KBM-7 (cell line): Measurements from ENCODE around the gene OR4D1.
"Not testable (repeated sequence)": the region's sequence is repeated elsewhere in the genome, so short reads cannot be mapped to it uniquely, and the experiment has no call there.

Experiments
- DNase-seq: peaks from one replicate; pipeline ENCODE4 v3.0.0-alpha.2; 2015
- in situ Hi-C: fragments of 300-500 bp; cut with MboI; formaldehyde crosslinking; loops from 2 replicates; pipeline ENCODE4 v1.14.3; 2020; ENCODE audit warnings: low sequenced_read_pairs, low pct_unique_long_range_greater_than_20kb, mixed read lengths

The OR4D1 gene

DNA sequence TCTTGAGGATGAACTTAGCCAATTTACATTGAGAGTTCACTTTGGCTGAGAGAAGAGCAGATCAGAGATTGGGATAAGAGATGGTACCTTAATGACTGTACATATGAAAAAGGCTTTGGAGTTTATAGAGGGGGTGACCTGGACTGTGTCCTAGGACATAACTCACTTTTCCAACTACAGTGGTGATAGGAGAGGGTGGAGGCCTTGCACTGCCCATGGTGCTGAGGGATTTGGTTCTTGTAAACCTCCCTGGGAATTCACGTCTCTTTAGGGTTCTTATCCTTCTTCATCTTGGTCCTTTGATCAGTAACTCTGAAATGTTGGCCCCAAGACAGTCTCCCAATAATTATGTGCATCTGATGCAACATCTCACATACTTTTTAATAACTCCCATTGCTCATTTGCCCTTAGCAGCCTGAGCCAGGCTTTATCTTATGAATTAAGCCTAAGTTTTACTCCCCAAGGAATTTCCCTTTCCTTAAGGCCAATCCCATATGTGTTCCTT, at the start of gene OR4D1:
Gene OR4D1, plus strand, starts transcription at position 455 of the 505 bp plus-strand sequence. CDS start 6,770 bp downstream, outside the sequence.
- DNase-seq: no peak
- in situ Hi-C loops: no loop called here

DNA sequence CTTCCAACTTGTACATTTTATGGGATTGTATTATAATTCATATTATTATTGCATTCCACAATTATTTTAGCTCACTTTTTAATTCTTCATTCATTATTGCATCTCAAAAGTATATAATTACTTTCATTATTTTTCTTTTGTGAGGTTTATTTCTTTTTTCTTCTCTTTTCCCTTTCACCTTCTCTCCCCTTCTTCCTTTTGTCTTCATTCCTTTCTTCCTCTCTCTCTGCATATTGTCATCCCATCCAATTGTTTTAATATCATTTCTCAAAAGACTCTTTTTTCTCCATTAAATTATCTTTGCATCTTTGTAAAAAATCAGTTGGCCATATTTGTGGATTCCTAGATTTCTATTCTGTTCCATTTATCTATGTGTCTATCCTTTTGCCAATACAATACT, 47.7 kb upstream of the OR4D1 start:
- in situ Hi-C loops: loop anchor here (25.0 kb wide), 2 partner anchors 238 to 963 kb away; partner anchors contain the start of gene MRPS23
- no peak for DNase-seq

DNA sequence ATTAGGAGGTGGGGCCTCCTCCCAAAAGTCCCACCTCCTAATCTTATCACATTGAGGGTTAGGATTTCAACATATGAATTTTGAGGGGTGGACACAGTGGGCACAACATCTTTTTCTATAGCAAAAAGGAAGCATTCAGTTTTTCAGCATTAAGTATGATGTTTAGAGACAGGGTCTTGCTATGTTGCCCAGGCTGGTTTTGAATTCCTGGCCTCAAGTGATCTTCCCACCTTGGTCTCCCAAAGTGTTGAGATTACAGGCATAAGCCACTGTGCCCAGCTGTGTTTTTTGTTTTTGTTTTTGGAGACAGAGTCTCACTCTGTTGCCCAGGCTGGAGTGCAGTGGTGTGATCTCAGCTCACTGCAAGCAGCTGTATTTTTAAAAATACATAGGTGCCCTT, 46.3 kb upstream of the OR4D1 start:
- in situ Hi-C loops: loop anchor here (25.0 kb wide), 2 partner anchors 240 to 965 kb away; partner anchors contain the start of gene MRPS23
- not testable (repeated sequence) for DNase-seq

DNA sequence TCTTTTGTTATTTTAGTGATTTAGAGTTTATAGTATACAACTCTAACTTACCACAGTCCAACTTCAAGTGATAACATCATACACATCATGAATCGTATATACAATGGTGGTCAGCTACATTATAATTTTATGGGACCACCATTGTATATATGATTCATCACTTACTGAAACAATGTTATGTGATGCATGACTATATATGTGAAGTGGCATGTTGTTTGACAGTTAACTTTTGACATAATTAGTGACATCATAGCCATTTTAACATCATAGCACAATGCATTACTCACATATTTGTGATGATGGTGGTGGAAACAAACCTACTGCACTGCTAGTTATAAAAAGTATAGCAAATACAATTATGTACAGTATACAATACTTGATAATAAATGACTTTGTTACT, 43.1 kb upstream of the OR4D1 start:
- in situ Hi-C loops: loop anchor here (25.0 kb wide), 2 partner anchors 243 to 968 kb away; partner anchors contain the start of gene MRPS23
- DNase-seq: no peak

DNA sequence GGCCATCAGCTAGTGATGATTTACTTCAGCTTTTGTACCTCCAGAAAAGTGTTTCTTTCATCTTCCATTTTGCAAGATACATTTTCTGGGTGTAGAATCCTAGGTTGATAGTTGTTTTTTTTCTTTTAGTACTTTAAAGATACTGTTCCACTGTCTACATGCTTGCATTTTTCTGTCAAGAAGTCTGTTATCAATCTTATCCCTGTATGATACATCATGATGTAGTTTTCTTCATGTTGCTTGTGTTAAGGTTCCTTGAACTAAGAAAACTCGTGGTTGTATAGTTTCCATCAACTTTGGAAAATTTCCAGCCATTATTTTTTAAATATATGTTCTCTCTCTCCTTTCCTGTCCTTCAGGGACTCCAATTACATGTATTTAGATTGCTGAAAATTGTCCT, 40.9 kb upstream of the OR4D1 start:
- in situ Hi-C loops: loop anchor here (25.0 kb wide), 2 partner anchors 245 to 970 kb away; partner anchors contain the start of gene MRPS23

DNA sequence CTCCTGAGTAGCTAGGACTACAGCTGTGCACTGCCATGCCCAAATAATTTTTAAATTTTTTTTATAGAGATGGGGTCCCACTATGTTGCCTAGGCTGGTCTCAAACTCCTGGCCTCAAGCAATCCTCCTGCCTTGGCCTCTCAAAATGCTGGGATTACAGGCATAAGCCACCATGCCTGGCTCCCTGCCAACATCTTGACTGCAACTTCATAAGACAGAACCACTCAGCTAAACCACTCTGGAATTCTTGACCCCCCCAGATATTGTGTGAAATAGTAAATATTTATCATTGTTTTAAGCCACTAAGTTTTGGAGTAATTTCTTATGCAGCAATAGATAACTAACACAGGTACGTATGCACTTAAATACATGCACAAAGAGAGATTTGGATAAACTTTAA, 39.0 kb upstream of the OR4D1 start:
- in situ Hi-C loops: loop anchor here (25.0 kb wide), 2 partner anchors 247 to 972 kb away; partner anchors contain the start of gene MRPS23
- no peak for DNase-seq

More for the DNA sequence above, 40.9 kb upstream of the OR4D1 start:
- no peak for DNase-seq

DNA sequence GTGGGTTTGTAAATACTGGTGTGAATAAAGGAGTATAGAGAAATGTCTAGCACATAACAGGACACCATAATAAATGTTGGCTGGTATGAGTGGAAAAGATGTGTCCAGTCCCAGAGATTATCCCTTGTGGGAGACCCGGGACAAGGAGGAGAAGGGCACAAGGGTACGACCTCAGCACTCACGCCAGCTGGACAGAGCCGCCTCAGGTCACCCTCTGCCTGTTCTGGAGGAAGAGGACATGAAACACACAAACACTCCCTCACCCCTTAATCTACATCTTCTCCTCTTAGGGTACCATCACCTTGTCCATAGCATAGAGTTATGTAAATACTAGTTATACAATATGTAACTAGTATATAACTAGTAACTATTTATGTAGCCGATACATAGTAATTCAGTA, 38.2 kb upstream of the OR4D1 start:
- in situ Hi-C loops: loop anchor here (25.0 kb wide), 2 partner anchors 248 to 973 kb away; partner anchors contain the start of gene MRPS23
- DNase-seq: no peak

DNA sequence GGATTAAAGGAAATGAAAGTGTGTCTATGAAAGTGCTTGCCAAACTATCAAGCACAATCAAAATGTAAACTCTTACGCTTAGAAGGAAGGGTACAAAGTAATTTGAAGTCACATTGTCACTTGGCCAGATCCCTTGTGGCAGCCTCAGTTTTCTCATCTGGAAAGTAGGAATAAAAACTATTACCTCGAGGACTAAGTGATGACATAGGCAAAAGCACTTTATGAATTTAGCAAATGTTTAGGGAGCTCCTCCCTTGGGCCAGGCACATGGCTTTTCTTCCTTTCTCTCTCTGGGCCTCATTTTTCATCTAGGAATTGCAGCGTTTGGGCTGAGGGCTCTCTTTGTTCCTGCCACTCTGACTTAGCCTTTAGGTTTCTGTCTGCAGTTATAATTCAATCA, 36.5 kb upstream of the OR4D1 start:
- in situ Hi-C loops: loop anchor here (25.0 kb wide), 2 partner anchors 249 to 974 kb away; partner anchors contain the start of gene MRPS23
- DNase-seq: no peak

DNA sequence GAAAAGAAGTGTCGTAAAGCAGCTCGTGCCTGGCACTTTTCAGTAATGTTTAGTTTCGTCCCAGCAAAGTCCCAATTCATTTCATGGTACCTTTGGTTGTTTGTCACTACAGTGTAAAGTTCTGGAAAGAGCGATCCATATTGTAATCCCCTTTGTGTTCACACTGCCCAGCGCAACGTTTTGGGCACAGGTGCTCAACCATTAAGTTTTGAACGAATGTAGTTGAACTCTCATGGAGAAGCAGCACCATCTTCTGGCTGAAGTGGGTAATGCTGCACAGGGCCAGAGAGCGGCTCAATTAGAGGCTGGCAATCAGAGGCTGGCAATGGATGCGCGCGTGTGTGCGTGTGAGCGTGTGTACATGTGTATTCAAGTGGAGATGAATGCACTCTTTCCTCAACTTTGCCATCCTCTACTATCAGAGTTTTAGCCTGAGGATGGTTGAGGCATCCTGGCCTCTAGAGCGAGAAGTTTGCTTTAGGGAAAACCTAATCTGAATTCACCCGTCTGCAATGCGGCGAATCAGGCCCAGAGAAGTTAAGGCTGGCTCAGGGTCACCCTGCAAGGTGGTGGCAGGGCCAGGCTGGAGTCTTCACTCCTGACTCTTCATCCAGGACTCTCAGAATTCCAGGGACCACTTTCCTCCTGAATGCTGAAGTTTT, 35.1 kb upstream of the OR4D1 start:
- in situ Hi-C loops: loop anchor here (25.0 kb wide), 2 partner anchors 251 to 976 kb away; partner anchors contain the start of gene MRPS23
- peak; percentile 79 for DNase-seq

DNA sequence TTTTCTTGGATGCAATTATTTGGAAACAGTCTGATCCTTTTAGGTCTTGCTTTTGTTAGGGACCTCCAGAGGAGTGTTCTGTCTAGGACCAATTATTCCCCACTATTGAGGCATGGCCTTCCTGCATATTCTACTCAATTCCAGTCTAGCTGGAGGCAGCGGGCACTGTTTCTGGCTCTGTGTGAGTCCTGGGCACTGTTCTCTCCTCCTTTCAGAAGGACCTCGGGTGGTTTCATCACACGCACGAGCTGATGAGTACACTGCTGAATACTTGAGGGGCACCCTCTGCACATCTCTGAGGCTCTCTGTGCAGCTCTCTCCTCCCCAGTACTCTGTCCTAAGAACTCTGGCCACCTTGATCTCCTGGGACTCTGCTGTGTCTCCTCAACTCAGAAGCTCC, 34.2 kb upstream of the OR4D1 start:
- DNase-seq: no peak
- in situ Hi-C loops: loop anchor here (25.0 kb wide), 2 partner anchors 252 to 977 kb away; partner anchors contain the start of gene MRPS23

DNA sequence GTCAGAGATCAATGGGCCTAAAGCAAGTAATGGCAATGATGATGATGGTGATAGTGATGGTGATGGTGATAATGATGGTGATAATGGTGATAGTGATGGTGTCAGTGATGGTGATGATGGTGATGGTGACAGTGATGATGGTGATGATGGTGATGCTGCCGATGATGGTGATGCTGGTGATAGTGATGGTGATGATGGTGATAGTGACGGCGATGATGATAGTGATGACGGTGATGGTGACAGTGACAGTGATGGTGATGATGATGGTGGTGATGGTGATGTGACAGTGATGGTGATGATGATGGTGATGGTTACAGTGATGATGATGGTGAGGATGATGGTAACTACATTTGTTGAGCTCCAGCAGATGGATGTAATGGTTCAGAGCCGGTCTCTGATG, 30.8 kb upstream of the OR4D1 start:
- no peak for DNase-seq
- in situ Hi-C loops: loop anchor here (25.0 kb wide), 2 partner anchors 255 to 980 kb away; partner anchors contain the start of gene MRPS23

DNA sequence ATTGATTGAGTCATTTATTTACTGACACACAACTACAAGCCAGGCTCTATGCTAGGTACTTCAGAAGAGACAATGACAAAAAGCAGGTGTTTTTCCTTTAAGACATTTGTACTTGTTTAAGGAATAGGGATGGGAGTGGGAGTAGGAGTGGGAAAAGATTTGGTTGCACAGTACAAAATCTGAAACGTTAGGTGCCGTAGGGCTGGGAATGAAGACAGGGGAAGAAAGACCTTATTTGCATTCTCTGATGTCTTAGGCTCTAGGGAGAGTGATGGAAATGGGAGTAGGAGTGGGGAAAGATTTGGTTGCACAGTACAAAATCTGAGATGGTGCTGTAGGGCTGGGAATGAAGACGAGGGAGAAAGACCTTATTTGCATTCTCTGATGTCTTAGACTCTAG, 28.7 kb upstream of the OR4D1 start:
- in situ Hi-C loops: loop anchor here (25.0 kb wide), 2 partner anchors 257 to 982 kb away; partner anchors contain the start of gene MRPS23
- no peak for DNase-seq

DNA sequence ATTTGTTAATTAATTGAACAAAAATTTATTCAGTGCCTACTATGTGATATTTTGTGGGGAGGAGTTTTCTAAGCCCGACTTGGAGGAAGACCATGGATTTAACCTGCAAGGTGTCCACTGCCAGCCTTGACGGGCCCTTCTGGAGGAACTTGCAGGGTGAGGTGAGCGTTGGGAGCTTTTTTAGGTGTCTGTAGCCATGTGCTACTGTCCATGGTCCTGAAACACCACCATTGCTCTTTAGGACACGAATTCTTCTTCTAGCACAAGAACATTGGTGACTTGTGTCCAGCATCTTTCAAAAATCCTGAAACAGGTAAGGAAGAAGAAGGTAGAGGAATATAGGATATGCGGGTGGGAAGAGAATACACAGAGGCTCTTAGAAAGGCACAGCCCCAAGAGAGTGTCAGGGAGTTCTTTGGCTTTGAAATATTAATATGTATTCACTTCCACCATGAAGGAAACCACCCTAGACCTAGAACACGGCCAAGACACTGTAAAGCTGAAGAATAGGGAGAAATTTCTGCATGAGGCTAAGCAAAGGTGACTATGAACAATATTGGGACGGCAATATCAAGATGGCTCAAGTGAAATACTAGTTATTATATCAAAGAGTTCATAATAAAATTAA, 27.9 kb upstream of the OR4D1 start:
- in situ Hi-C loops: loop anchor here (25.0 kb wide), 2 partner anchors 258 to 983 kb away; partner anchors contain the start of gene MRPS23
- peak; percentile 73 for DNase-seq

DNA sequence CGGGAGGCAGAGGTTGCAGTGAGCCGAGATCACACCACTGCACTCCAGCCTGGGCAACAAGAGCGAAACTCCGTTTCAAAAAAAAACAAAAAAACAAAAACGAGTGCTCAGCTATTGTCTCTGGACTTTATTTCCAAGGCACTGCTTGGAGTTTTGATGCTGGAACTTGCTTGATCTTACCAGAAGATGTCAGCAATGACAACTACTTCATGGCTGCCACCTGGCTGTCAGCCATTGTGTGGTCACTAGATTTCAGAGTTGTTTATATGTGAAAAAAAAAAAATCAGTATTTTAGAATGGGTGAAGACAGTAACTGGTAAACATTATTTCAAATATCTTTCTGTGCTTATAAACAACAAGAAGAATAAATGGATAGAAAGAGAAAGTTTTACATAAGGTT, 26.3 kb upstream of the OR4D1 start:
- in situ Hi-C loops: loop anchor here (25.0 kb wide), 2 partner anchors 260 to 985 kb away; partner anchors contain the start of gene MRPS23
- DNase-seq: peak; percentile 55

DNA sequence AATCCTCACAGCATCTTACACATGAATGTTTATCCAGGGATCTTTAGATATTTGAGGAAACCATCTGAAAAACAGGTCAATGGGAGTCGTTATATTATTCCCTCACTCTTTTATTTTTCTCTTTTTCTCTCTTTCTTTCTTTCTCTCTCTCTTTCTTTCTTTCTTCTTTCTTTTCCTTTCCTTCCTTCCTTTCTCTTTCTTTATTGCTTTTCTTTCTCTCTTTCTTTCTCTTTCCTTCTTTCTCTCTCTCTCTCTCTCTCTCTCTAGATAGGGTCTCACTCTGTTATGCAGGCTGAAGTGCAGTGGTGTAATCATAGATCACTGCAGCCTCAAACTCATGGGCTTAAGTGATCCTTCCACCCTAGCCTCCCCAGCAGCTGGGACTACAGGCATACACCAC, 20.3 kb upstream of the OR4D1 start:
- in situ Hi-C loops: no loop called here
- DNase-seq: no peak

DNA sequence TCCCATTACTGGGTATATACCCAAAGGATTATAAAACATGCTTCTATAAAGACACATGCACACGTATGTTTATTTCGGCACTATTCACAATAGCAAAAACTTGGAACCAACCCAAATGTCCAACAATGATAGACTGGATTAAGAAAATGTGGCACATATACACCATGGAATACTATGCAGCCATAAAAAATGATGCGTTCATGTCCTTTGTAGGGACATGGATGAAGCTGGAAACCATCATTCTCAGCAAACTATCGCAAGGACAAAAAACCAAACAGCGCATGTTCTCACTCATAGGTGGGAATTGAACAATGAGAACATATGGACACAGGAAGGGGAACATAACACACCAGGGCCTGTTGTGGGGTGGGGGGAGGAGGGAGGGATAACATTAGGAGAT, 15.5 kb upstream of the OR4D1 start:
- DNase-seq, in situ Hi-C loops: not testable (repeated sequence)

DNA sequence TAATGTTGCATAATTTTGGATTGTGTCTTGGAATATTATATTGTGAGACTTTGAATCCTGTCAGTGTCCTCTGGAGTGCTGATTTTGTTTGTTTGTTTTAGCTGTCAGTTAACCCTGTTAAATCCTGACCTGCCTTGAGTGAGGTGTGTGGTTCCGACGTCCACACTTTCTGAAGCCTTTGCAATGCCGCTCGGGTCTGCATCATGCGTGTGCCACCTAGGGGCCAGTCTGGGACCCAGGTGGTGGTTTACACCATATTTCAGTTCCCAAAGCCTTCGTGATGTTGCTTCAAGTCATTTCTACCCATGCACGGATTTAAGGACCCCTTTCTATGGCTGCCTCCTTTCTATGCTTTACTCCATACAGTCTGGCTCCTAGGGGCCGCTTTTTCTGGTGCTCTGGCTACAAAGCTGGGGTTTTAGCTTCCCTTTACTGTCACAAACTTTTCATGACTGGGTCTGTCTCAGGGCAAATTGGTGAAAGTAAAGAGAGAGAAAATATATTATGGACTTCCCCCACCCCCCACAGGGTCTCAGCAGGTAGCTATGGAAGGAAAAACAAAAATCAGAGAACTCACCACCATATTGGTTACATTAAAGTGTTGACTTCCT, 11.4 kb upstream of the OR4D1 start:
- no peak for DNase-seq
- in situ Hi-C loops: no loop called here

DNA sequence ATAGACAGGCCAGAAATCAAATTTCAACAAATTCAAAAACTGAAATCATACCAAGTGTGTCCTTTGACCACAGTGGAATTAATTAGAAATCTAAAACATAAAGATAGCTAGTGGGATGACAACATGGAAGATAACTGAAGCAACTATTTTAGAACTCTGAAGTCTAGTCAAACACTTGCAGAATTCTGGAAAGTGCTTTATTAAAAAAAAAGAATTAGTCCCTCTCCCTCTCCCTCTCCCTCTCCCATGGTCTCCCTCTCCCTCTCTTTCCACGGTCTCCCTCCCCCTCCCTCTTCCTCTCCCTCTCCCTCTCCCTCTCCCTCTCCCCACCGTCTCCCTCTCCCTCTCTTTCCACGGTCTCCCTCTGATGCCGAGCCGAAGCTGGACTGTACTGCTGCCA, 6.7 kb upstream of the OR4D1 start:
- in situ Hi-C loops: no loop called here
- DNase-seq: no peak

DNA sequence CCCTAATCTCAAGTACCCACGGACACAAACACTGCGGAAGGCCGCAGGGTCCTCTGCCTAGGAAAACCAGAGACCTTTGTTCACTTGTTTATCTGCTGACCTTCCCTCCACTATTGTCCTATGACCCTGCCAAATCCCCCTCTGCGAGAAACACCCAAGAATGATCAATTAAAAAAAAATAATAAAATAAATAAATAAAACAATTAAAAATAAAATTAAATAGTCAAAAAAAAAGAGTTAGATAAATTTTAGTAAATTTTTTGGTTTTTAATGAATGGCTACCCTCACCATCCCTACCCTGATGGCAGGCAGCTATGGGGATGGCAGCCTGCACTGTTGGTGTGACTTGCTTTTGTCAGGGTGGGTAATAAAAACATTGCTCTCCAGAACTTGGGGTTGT, 4.8 kb upstream of the OR4D1 start:
- in situ Hi-C loops, DNase-seq: not testable (repeated sequence)
